DND-41 (cell line): ENCODE results near the gene UGP2.

Experiments
- CTCF ChIP-seq: IDR thresholded peaks from 2 replicates; pipeline ENCODE4 v1.5.1; 2012; ENCODE audit warnings: borderline replicate concordance, low read length, moderate library complexity, mild to moderate bottlenecking; ENCODE audit not compliant: poor library complexity, severe bottlenecking; ENCODE audit errors: extremely low read depth
- EZH2 ChIP-seq: IDR thresholded peaks from 3 replicates; pipeline ENCODE4 v1.6.1; 2012; ENCODE audit warnings: borderline replicate concordance, low read depth, mild to moderate bottlenecking, moderate library complexity, low read length, inconsistent platforms; ENCODE audit not compliant: severe bottlenecking

- TF ChIP-seq CTCF (no peak), EZH2 (no peak)
Observed at GRCh38 chr2:63831176-63831575, 10.5 kb upstream of the UGP2 start.
